NCI-H187 treated with DMSO at 0.1 percent for 48 hours (cell line): ENCODE results near the gene SEC22A.

ENCODE experiments used
- DNase-seq: peaks from one replicate; lab custom pipeline; 2025; lab: John Stamatoyannopoulos, UW

Gene SEC22A

GRCh38 chr3:123201557-123202427 is at the start of gene SEC22A:
Gene SEC22A (plus strand): TSS chr3:123201943. CDS start chr3:123209218, 7,275 bp downstream.
- DNase-seq = peak; percentile 84

- DNase-seq = no peak
These were observed 49.1 kb upstream of the SEC22A start for GRCh38 chr3:123152687-123153086.

GRCh38 chr3:123153125-123154019 is 48.4 kb upstream of the SEC22A start:
- DNase-seq = no peak

GRCh38 chr3:123154020-123154985 is 47.4 kb upstream of the SEC22A start:
- no peak for DNase-seq

- DNase-seq = no peak
These were observed 46.2 kb upstream of the SEC22A start for GRCh38 chr3:123155471-123156011.

GRCh38 chr3:123156276-123156995 is 45.3 kb upstream of the SEC22A start:
- DNase-seq = no peak

- no peak for DNase-seq
These were observed 44.5 kb upstream of the SEC22A start for GRCh38 chr3:123157209-123157597.

GRCh38 chr3:123157598-123158287 is 44.0 kb upstream of the SEC22A start:
- no peak for DNase-seq

GRCh38 chr3:123158330-123158729 is 43.4 kb upstream of the SEC22A start:
- no peak for DNase-seq

- DNase-seq = no peak
These were observed 42.8 kb upstream of the SEC22A start for GRCh38 chr3:123158899-123159390.

GRCh38 chr3:123159926-123160635 is 41.7 kb upstream of the SEC22A start:
- DNase-seq = no peak

GRCh38 chr3:123161167-123161566 is 40.6 kb upstream of the SEC22A start:
- DNase-seq = no peak

- DNase-seq = no peak
These were observed 38.6 kb upstream of the SEC22A start for GRCh38 chr3:123163141-123163540.

- DNase-seq = no peak
These were observed 36.6 kb upstream of the SEC22A start for GRCh38 chr3:123165163-123165562.

GRCh38 chr3:123167686-123168085 is 34.1 kb upstream of the SEC22A start:
- DNase-seq = no peak

GRCh38 chr3:123168122-123168521 is 33.6 kb upstream of the SEC22A start:
- no peak for DNase-seq

- DNase-seq = no peak
These were observed 33.1 kb upstream of the SEC22A start for GRCh38 chr3:123168605-123169004.

- no peak for DNase-seq
These were observed 32.2 kb upstream of the SEC22A start for GRCh38 chr3:123169492-123169929.

GRCh38 chr3:123169930-123170329 is 31.8 kb upstream of the SEC22A start:
- no peak for DNase-seq
